HepG2 (cell line): Measurements from ENCODE around the gene GIPC1. TPM values are rescaled to one million over a fixed set of nuclear protein-coding genes. Genes with fewer than 3 reads are reported as not detected.
A peak's percentile ranks its signal among the peaks of the same experiment; 100 is the strongest.

ENCODE experiments used
- ATAC-seq: fragments of 200-7000 bp; cut with Tn5 transposase; 3 replicates; pipeline ENCODE4 v1.9.1; 2020; ENCODE audit warnings: mild to moderate bottlenecking, moderate library complexity
- BruUV-seq: library from RNA; stranded (reverse); fragments of 400-500 nt; replicated peaks from 2 replicates; lab custom pipeline; 2021; lab: Mats Ljungman, UMichigan
- CTCF ChIA-PET: fragments of 300-600 bp; formaldehyde crosslinking; extraction: SDS; loops from one replicate; lab custom pipeline; 2021; ENCODE audit warnings: low total read pairs, inconsistent platforms, low intra/inter-chr PET ratio; lab: Yijun Ruan, JAX
- POLR2A ChIA-PET: fragments of 350-600 bp; sonication (Branson Sonifier 250); formaldehyde crosslinking; loops from one replicate; lab custom pipeline; 2020; ENCODE audit warnings: antibody characterized with exemption, inconsistent platforms; lab: Yijun Ruan, JAX
- DNase-seq: peaks from one replicate; pipeline ENCODE4 v3.0.0-alpha.2; 2015; ENCODE audit warnings: low spot score
- FAIRE-seq: peaks from 3 replicates; lab custom pipeline; 2011; peaks lifted over from hg19 to GRCh38; lab: Jason Lieb, UNC
- H2AFZ ChIP-seq: one replicate; pipeline ENCODE4 v1.6.1; 2011; ENCODE audit warnings: low read length, inconsistent platforms
- H3K27ac ChIP-seq: fragments of 300-600 bp; 3 replicates; pipeline ENCODE4 v1.8.0; 2011; ENCODE audit warnings: mixed run types, mild to moderate bottlenecking, mixed read lengths, low read length, inconsistent platforms; ENCODE audit not compliant: insufficient read depth; ENCODE audit errors: extremely low read length
- H3K27me3 ChIP-seq, 2 experiments: fragments of 200-600 bp in 1 of 2; 2 replicates in 1 of 2; 3 replicates in 1 of 2; pipeline versions ENCODE4 v1.6.0 to v1.8.0; 2011; ENCODE audit warnings: low read length in 2 of 2, mild to moderate bottlenecking in 2 of 2, moderate library complexity in 2 of 2, inconsistent platforms in 1 of 2; ENCODE audit not compliant: insufficient read depth in 2 of 2, control insufficient read depth in 1 of 2
- H3K36me3 ChIP-seq, 2 experiments: fragments of 200-600 bp in 1 of 2; replicated peaks in 1 of 2; 2 replicates in 1 of 2; 3 replicates in 1 of 2; pipeline versions ENCODE4 v1.5.1 to v1.8.0; 2011; ENCODE audit warnings: low read length in 2 of 2, inconsistent platforms in 1 of 2; ENCODE audit not compliant: insufficient read depth in 2 of 2, control insufficient read depth in 1 of 2
- H3K4me1 ChIP-seq: 2 replicates; pipeline ENCODE4 v1.5.1; 2012; ENCODE audit warnings: low read length, inconsistent platforms; ENCODE audit not compliant: insufficient read depth
- H3K4me2 ChIP-seq: 2 replicates; pipeline ENCODE4 v1.6.0; 2011; ENCODE audit warnings: low read depth, low read length, inconsistent platforms
- H3K4me3 ChIP-seq, 3 experiments: fragments of 200-600 bp in 1 of 3; sonication (generic), shearing (Covaris generic) in 1 of 3; replicated peaks in 1 of 3; 2 replicates each; pipeline ENCODE4 v1.5.1; 2011 to 2016; ENCODE audit warnings: low read length in 3 of 3, inconsistent platforms in 2 of 3, low read depth in 2 of 3, mild to moderate bottlenecking in 2 of 3, control low read depth in 1 of 3, mixed read lengths in 1 of 3; ENCODE audit not compliant: insufficient read depth in 1 of 3
- H3K79me2 ChIP-seq: one replicate; pipeline ENCODE4 v1.6.1; 2011; ENCODE audit warnings: low read length, inconsistent platforms; ENCODE audit not compliant: insufficient read depth
- H3K9ac ChIP-seq: 2 replicates; pipeline ENCODE4 v1.6.0; 2011; ENCODE audit warnings: mild to moderate bottlenecking, low read depth, low read length, inconsistent platforms; ENCODE audit not compliant: insufficient read depth
- H3K9me3 ChIP-seq: 2 replicates; pipeline ENCODE4 v1.5.1; 2012; ENCODE audit warnings: mild to moderate bottlenecking, low read length
- H4K20me1 ChIP-seq: 2 replicates; pipeline ENCODE4 v1.6.0; 2011; ENCODE audit warnings: inconsistent platforms, mild to moderate bottlenecking, low read length, moderate library complexity; ENCODE audit not compliant: insufficient read depth
- NR2C2 ChIP-seq: sonication (generic); formaldehyde crosslinking; IDR thresholded peaks from 2 replicates; pipeline ENCODE4 v1.4.0; 2020; ENCODE audit warnings: missing genetic modification reagents, mild to moderate bottlenecking, moderate library complexity, borderline replicate concordance
- SNAPC5 ChIP-seq: sonication (generic); formaldehyde crosslinking; IDR thresholded peaks from 2 replicates; pipeline ENCODE4 v1.8.1; 2023; ENCODE audit warnings: mild to moderate bottlenecking, missing genetic modification reagents, borderline replicate concordance
- SP1 ChIP-seq, 2 experiments: fragments of 450-650 bp in 1 of 2; sonication (generic) in 1 of 2; formaldehyde crosslinking in 1 of 2; IDR thresholded peaks; 2 replicates each; pipeline versions ENCODE4 v1.4.0 to v1.6.1; 2016 to 2020; ENCODE audit warnings: missing genetic modification reagents in 1 of 2
- TOPORS ChIP-seq: sonication (generic); formaldehyde crosslinking; IDR thresholded peaks from 2 replicates; pipeline ENCODE4 v1.8.0; 2023; ENCODE audit warnings: mild to moderate bottlenecking, missing genetic modification reagents
- ZNF329 ChIP-seq: sonication (generic); formaldehyde crosslinking; IDR thresholded peaks from 2 replicates; pipeline ENCODE4 v1.9.0; 2021; ENCODE audit warnings: low read depth, mild to moderate bottlenecking, missing genetic modification reagents
- WGBS: methylation state at CpG from one replicate; pipeline ENCODE4 v1.1.6; 2017; ENCODE audit warnings: low lambda C conversion rate; 5-methylcytosine and 5-hydroxymethylcytosine counted together
- in situ Hi-C: cut with HindIII; loops from 2 replicates; pipeline ENCODE4 v1.10.0; 2017; ENCODE audit warnings: low pct_unique_long_range_greater_than_20kb; ENCODE audit not compliant: extremely low pct_ligation_motif_present
- intact Hi-C: fragments of 100-400 bp; cut with micrococcal nuclease; formaldehyde crosslinking; loops from one replicate; pipeline ENCODE4 v1.10.0; 2022; ENCODE audit not compliant: unreplicated experiment
- polyA plus RNA-seq, 8 experiments: library from polyadenylated mRNA; depleted of rRNA in 3 of 8; stranded (reverse) in 7 of 8; unstranded in 1 of 8; fragments of >200 nt; fragmentation: Illumina TruSeq in 4 of 8; extraction: Trizol in 4 of 8; gene quantifications; 2 replicates each; pipeline versions ENCODE4 v1.2.1 to v1.2.3, GENCODE V29; 2011 to 2016; ENCODE audit warnings: low read depth in 4 of 8, missing spikeins in 1 of 8, mixed read lengths in 1 of 8; ENCODE audit not compliant: insufficient read depth in 1 of 8
- total RNA-seq, 5 experiments: library from RNA; depleted of rRNA; stranded (reverse); fragments of >200 nt; fragmentation: Illumina TruSeq; extraction: Trizol; gene quantifications; 2 replicates each; pipeline ENCODE4 v1.2.3, GENCODE V29; 2016; ENCODE audit warnings: low read depth in 1 of 5

The GIPC1 gene
- total and polyA plus RNA-seq, 2 of the 13 experiments (the other 11 are each of a cell fraction or from before 2014, with no cell fraction given) = 27.1 to 48.1 TPM

GRCh38 chr19:14450168-14450874 lies 45.6 kb downstream of the GIPC1 start:
- H3K4me3 ChIP-seq = no peak overlapping the region
- TF ChIP-seq TOPORS (CRISPR knock-in tag) = no peak
- no peak for TF ChIP-seq SP1 (IDR thresholded peaks at IDR 0.05)
- peak; percentile 20; the same call in 1 of the 2 replicates for TF ChIP-seq SP1 (CRISPR knock-in tag; IDR thresholded peaks at IDR 0.05)
- TF ChIP-seq, all 625 proteins: peak for 1
- no peak overlapping the region for H3K4me2 ChIP-seq
- intact Hi-C loops = no loop called here
- peak; percentile 82 for ATAC-seq
- H3K36me3 ChIP-seq = peaks cover 9 to 47% of the 10 kb centered on the region in 2 experiments; a peak in 4 of 5 replicates
- in situ Hi-C loops = no loop called here
- no peaks in the 10 kb centered on the region for H3K27me3 ChIP-seq
- DNase-seq = peak; percentile 33
- H3K27ac ChIP-seq = no peak overlapping the region
- 92% methylated on average over 22 of the region's 30 CpGs for WGBS
- POLR2A ChIA-PET = no interaction called here
- no TSS peak for BruUV-seq
- H4K20me1 ChIP-seq = no peaks in the 10 kb centered on the region
- no peaks in the 10 kb centered on the region for H3K79me2 ChIP-seq
- H3K4me1 ChIP-seq = no peaks in the 10 kb centered on the region
- FAIRE-seq = no peak
- H2AFZ ChIP-seq = no peak overlapping the region
- no peak overlapping the region for H3K9ac ChIP-seq
- H3K9me3 ChIP-seq = no peaks in the 10 kb centered on the region
- CTCF ChIA-PET = no interaction called here

GRCh38 chr19:14449321-14449720 lies 46.6 kb downstream of the GIPC1 start:
- 97% methylated on average over 6 of the region's 6 CpGs for WGBS
- POLR2A ChIA-PET = no interaction called here
- no peak for ATAC-seq

More at GRCh38 chr19:14449321-14449720, 46.6 kb downstream of the GIPC1 start:
- H3K4me1 ChIP-seq = no peaks in the 10 kb centered on the region
- no TSS peak for BruUV-seq
- no peak for TF ChIP-seq NR2C2
- TF ChIP-seq SNAPC5 (CRISPR knock-in tag) = no peak
- TF ChIP-seq ZNF329 (CRISPR knock-in tag) = no peak
- no peaks in the 10 kb centered on the region for H4K20me1 ChIP-seq
- CTCF ChIA-PET = no interaction called here
- intact Hi-C loops (no loop called here), in situ Hi-C loops (no loop called here)
- no peaks in the 10 kb centered on the region for H3K79me2 ChIP-seq
- H3K9me3 ChIP-seq = no peaks in the 10 kb centered on the region
- H3K4me2 ChIP-seq = no peak overlapping the region
- H2AFZ ChIP-seq = no peak overlapping the region
- H3K27ac ChIP-seq = no peak overlapping the region
- no peaks in the 10 kb centered on the region for H3K27me3 ChIP-seq
- H3K36me3 ChIP-seq = peaks cover 11 to 50% of the 10 kb centered on the region in 2 experiments; a peak in 4 of 5 replicates
- no peak overlapping the region for H3K9ac ChIP-seq
- DNase-seq (no peak), FAIRE-seq (no peak)
- no peak overlapping the region for H3K4me3 ChIP-seq
